HL-60/S4 (cell line): Measurements from ENCODE around the gene ATP5ME.
"Not testable (repeated sequence)": the region's sequence is repeated elsewhere in the genome, so short reads cannot be mapped to it uniquely, and the experiment has no call there.

Source experiments
- in situ Hi-C: fragments of 300-500 bp; cut with MboI; formaldehyde crosslinking; loops from 2 replicates; pipeline ENCODE4 v1.14.3; 2022; ENCODE audit warnings: low sequenced_read_pairs

ATP5ME gene

DNA sequence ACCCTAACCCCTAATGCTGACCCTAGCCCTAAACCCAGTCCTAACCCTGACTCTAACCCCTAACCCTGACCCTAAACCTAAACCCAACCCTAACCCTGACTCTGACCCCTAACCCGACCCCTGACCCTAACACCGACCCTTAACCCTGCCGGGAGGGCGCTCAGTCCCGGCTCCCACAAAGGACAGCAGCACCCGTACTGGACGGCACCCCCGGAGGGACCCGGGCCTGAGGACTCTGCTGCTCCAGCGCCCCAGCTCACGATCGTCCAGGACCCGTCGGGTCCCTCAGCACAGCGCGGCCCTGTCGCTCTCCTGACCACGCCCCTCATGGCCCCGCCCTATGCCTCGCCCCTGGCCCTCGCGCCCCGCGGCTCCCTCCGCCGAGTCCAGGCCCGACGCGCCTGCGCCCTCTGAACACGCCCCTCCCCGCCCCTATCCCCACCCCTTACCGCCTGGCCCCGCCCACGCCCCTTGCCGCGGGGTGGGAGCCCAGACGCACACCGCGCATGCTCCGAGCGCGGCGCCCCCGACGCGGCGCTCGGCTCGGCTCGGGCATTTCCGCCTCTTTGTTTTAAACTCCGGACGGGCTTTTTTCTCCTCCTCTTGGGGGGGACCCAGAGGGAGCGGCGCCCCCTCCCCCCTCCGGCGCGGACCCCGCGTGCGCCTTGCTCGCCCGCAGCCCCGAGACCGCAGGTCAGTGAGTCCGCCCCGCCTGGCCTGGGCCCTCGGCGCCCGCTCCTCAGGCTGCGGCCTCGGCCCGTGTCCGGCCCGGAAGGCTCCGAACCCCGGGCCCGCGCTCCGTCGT is 31.4 kb upstream of the ATP5ME start, which contains the start of gene PCGF3:
Gene PCGF3, plus strand, starts transcription at position 555 of the 805 bp plus-strand sequence. CDS start 27,849 bp downstream, outside the sequence.
- in situ Hi-C loops = no loop called here

DNA sequence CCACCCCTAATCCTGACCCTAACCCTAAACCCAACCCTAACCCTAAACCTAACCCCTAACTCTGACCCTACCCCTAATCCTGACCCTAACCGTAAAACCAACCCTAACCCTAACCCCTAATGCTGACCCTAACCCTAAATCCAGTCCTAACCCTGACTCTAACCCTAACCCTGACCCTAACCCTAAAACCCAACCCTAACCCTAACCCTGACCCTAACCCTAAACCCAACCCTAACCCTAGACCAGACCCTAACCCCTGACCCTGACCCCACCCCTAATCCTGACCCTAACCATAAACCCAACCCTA is 30.8 kb upstream of the ATP5ME start:
- in situ Hi-C loops = no loop called here

DNA sequence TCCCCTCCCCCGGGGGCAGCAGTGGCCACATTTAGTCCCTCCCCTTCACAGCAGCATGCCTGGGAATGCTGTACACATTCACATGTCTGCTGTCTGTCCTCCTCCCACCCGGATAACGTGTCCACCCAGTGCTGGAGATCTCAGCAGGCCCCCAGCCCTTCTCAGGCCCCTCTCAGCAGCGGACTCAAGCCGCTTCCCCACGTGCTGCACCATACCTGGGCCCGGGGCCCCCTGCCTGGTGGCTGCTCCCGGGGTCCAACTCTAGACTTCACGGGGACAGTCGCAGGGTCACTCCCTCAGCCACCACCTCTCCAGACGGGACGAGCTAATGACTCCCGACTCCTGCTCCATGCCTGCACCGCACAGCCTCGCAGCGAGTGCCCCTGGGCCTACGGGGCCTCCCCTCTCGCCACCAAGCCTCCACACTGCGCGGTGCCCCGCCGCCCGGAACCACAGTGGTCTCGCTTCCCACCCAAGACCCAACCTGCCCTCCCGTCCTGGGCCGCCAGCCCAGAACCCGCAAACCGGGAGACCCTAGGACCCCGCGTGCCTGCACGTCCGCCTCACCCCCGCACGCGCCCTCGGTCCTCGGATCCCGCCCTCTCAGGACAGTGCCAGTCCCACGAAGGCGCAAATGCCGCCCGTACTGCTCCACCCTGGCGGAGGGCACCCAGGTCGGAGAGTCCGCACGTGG is 30.3 kb upstream of the ATP5ME start:
- in situ Hi-C loops = no loop called here

DNA sequence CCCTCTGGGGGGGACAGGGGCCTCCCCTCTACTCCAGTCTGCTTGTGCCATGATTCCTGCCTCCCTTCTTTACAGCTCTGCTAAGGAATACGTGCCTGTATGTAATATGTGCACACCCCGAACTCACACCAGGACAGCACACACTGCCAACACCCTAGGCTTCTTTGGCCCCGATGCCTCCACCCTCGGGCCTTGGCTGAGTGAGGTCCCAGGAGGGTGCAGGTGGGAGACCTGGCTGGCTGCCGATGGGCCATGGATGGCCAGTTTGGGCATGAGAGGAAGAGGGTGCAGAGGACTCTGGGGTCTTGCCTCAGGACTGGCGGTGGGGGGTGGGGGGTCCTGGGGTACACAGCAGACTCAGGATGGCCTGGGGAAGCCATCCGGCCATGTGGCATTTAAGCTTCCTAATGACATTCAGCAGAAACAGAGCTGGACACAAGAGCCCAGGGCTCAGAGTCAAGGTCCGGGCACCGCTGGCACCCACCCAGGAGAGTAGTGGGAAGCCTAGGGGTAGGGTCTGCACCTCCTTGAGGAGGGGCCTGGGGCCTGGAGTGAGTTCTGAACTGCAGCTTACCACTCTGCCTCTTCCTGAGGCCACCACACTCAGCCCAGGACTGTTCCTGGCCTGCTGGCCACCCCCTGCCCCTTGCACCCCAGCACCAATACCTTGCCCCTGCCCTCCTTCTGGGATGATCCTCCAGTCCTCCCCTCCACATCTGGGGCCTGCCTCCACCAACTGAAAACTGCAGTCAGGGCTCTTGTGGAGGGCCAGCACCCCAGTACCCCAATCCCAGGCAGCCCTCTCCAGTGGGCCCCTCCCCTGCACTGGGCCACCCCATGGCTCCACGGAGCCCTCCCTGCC is 29.5 kb upstream of the ATP5ME start:
- in situ Hi-C loops = no loop called here

DNA sequence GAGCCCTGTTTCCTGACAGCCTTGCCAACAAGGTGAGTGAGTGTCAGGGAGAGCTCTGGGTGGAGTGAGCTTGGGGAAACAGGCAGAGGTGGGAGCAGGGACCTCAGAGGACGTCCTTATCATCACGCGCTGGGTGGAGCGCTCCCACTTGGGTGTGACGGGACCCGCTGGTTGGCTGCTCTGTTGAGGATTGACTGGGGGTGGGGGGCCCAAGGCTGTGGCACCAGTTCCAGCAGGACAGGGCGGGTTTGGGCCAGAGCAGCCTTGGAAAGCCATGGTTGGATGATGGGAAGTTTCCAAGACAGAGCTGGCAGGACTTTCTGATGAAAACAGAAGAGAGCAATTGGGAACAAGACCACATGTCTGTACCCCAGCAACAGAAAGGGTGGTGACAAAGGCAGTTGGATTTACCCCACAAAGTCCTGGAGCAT is 28.6 kb upstream of the ATP5ME start:
- in situ Hi-C loops = no loop called here

DNA sequence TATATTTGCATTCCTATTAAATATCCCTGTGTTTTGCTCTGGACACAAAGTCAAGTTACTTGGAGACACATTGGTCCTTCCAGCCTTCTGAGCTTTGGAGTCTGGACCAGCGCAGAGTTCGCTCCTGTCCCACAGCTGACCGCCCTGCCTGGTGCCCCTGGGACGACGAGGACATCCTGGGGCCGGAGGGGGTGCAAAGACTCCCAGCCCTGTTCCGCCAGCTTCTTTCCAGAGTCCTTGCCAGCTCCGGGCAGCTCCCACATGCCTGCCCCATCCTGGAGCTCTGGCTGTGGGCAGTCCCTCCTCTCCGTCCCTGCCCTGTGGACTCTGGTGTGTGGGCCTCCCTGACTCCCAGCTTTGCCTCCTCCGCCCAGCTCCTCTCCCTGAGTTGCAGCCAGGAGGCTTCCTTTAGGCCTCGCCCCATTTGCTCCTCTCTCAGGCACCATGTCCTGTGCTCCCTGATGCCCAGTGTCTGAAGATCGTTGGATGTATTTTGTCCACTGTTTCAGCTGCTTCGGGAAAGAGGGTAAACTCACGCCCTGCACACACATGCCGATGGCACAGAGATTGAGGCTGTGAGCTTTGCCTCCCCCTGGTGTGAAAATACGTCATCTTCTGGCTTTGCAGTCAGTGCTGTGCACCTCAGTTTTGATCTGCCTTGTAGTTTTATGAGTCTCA is 26.6 kb upstream of the ATP5ME start:
- in situ Hi-C loops = no loop called here

DNA sequence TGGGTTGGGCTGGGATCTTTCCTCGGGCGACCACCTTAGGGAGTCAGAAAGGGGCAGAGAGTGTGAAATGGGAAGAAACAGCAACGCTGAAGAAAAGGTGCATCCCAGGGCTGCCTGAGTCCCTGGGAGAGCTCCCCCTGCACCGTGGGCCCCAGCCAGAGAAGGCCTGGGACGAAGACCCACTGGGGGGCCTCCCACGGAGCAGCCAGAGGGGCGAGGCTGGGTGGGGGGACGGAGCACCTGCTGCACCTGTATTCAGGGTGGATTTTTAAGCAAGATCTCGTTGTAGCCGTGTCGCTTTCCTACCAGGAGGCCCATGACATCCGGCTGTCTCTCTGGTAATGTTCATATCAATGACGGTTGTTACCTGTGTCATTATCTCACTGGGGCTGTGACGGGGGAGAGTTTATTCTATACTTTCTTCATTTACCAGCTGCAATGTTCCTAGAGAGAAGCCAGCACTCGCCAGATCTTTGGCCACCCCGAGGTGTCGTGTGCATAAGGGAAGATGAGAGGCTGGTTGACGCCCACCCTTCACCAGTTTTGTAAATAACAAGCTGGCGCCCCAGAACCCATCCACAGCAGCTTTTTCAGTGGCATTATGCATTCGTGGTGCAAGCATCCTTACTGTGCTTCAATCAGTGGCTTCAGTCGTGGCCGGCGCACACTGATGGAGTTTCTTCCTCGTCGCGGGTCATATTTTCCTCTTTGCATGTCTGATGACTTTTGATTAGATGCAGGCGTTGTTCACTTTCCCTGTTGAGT is 25.9 kb upstream of the ATP5ME start:
- in situ Hi-C loops = no loop called here

DNA sequence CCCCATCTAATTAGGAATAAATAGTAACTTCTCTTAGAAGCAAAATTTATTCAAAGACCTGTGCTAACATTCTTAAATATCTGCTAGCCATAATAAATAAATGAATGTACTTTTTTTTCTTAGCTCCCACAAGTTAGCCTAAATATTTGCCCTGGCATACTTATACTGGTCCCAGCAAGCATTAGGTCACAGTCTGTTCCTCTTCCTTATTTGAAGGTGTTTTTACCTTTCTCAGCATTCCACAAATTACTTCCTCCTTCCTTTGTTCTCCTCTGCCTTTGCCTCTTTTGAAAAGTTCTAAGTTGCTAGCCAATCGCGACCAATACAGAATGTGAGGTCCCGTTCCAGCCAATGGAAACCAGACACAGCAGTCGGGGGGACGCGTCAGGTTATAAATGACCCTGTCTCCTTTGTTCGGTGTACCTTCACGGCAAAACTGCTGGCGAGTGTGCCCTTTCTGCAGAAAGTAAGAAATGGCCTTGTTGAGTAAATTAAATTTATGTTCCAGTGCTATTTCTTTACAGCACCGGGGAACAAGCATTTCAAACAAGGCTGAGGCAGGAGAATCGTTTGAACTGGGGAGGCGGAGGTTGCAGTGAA is 20.4 kb upstream of the ATP5ME start:
- in situ Hi-C loops = not testable (repeated sequence)

DNA sequence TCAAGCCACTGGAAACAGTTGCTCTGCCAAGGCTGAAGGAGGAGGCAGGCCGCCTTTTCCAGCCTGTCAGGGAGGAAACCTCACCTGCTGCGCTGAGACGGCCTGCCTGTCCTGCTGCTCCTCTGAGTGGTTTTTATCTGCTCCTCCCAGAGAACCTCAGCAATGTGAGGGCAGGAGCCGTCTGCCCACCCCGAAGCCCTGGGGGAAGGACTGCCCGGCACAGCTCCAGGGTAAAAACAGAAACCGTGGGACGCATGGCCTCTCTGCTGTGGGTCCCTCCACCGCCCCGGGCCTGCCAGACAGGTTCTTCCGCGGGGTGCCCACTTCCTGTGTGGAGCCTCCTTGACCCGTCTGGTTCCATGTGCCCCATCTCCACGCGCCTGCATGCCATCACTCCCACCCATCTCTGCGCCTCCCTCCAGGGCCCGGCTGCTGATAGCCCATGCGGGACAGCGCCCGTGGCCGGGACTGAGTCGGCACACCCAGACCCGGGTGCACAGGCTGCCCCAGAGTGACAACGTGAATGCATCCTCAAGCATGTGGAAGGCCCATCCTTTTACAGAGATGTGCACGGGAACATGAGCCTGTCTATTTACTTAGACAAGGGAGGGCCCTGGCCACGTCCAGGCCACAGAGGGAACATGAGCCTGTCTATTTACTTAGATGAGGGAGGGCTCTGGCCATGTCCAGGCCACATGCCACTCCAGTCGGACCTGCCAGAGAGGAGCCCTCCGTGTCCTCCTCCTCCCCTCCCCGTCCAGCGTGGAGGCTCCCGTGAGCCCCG is 18.9 kb upstream of the ATP5ME start:
- in situ Hi-C loops = no loop called here

DNA sequence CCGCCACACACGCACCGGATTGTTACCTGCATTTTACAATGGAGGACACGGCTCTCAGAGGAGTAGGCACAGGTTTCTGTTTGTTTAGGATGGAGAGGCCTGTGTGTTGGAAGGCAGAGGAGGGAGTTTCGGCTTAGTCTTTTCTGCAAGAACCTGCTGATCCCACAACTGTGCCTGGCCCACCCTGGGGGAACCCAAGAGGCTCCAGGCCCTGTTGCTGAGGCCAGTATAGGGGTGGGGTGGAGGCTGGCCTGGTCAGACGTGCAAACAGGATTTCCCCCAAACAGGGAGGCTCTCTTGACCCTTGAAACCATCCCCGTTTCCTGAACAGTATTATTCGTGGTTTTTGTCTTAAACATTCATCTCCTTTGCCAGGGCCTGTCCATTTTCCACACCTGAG is 15.6 kb upstream of the ATP5ME start:
- in situ Hi-C loops = no loop called here

DNA sequence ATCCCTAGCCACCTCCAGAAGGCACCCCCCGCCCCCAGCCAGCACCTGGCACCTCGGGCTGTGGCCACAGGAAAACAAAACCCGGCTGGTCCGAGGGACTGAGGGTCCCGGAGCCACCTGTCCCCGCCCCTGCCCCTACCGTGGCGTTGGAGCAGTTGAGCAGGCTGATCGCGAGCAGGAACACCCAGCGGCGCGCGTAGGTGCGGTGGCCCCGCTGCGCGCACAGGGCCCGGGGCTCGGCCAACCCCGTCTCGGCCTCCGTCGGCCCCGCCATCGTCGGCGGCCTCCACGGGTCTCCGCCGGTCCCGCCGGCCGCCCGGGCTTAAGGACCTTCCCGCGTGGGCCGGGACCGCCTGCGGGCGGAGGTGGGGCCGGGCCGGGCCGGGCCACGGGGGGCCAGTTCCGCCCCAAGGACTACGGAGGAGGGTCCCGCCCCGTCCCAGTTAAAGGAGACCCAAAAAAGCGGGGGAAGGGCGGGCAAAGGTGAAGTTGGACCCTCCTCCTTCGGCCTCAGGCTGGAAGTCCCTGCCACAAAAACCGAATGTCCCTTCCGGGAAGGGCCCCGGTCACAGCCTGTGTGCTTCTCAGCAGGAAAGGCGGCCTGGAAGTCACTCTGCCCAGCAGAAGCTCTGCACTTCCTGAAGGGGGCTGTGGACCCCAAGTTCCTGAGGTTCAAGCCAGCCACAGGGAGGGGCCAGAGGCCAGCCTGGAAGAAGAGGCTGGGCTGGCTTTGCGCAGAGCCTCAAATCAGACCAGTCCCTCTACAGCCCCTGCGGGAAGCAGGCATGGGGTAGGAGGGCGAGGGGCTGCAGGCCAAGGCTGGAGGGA is 15.0 kb upstream of the ATP5ME start, which contains the start of gene SLC49A3:
Gene SLC49A3, minus strand, starts transcription at position 298 of the 828 bp plus-strand sequence. Its CDS starts 24 bp downstream, at position 274.
- in situ Hi-C loops = no loop called here

DNA sequence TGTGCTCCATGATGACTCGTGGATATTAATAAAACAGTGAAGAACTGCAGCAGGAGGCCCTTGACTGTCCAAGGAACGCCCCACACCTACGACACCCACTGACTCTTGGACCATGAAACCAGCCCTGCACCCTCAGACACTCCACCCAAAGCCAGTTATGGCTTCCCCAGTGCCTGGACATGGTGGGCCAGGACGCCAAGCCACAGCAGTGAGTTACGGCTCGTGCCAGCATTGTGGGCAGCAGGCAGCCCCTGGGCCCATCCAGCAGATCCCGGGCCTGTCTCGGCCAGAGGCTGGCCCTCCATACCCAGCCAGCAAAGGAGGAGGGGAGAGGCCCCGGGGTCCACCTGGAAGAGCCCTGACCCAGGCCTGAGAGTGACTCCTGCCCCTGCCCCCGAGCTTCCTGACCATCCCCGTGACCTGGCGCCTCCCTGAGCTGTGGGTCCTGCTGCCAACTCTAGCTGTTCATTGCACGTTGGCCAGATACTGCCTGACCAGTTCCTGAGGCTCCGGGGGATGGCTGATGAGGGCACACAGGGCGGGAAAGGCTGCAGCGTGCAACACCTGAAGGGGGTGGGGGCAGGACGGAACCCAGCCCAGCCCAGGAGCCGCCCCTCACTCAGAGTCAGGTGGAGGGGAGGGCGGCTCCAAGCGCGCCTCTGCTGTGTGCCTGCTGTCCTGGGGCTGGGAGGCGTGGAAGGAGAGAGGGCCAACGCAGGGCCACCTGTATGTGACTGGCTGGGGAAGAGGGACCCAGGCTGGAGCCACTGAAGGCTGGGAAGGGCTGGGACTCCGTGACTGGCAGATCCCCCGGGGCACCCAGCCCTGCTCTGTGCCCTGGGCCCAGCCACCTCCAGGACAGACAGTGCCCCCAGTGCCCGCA is 14.1 kb upstream of the ATP5ME start:
- in situ Hi-C loops = no loop called here

DNA sequence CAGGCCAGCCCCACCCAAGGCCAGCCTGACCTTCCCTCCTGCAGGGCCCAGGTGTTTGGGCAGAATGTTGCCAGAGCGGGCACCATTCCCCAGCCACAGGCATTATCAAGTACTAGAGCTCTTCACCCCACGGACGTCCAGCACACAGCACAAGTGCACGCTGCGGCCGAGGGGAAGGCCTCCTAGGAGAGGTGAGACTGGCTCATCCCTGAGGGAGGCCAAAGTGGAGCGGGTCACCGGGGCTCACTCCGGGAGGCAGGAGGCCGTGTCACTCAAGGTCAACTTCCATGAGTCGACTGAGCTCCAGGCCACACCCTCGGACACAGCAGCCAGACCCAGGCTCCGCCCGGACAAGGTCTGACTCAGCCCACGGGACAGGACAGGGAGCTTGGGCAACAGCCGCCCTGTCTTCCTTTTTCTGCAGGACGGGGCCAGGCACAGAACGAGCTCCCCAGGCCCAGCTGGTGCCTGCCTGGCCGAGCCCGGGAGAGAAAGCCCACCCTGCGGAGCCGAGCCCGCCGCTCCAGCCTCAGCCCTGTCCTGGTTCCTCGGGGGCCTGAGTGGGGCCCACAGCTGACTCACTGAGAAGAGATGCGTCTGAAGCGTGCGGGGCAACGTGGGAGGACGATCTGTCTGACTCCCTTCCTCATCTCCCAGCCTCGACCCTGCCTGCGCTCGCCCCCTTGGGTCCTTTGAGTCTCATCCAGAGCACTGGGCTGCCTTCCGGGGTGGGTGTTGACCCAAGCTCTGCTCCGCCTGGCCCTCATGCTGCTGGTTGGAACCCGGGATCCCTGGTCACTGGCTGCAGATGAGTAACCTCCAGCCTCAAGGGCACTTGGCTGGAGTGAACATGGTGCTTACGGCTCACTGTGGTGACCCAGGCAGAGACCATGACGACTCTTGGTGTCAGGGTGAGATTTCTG is 13.2 kb upstream of the ATP5ME start:
- in situ Hi-C loops = no loop called here

DNA sequence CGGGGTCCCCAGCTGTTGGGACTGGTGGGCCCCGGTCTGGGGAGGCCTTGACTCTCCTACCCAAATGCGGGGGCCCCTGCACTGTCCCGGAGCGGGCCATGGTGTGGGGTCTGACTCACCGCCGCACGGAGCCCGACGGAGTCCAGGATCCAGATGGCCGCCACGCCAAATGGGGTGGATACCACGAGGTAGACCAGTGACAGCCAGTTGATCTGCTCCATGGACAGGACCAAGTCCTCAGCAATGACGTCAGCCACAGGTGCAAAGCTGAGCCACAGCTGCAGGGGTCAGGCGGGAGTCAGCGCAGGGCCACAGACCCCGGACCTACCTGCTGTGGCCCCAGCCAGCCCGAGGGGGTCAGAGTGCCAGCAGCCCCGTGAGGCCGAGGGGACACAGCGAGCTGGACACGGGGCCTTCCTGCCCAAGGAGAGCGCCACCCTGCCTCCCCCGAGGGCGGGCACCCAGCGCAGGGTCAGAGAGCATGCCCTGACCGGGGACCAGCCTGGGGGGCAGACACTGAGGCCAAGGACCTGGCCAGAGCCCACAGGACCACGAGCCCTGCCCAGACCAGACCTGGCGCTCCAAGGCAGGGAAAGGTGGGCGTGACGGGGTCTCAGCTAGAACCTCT is 12.5 kb upstream of the ATP5ME start:
- in situ Hi-C loops = no loop called here

DNA sequence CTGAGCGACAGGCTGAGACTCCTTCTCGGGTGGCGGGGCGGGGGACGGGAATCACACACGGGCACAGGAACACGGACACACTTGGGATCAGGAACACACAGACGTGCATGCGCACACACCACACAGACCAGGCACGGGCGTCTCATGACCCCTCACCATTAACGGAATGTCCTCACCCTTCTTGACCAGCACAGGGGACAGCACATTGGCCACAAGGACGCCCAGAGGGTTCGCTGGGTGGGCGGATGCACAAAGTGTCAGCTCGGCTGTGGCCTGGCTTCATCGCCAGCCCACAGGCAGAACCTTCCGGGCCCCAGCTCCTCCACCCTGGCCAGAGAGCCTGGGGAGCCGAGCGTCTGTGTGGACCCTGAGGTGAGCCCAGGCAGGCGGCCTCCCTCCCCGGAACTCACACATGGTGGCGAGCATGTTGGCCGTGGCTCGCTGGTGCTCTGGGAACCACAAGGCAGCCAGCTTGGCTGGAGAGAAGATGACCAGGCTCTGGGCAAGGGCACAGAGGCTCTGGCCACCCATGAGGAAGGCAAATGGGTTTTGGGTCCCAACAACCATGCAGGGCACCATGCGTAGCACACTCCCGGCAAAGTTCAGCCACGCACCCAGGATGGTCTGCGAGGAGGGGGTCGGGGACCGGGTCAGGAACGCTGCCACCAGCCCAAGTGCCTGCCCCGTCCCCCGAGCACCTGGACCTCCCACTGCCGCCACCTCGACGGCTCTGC is 11.8 kb upstream of the ATP5ME start:
- in situ Hi-C loops = no loop called here
